Effector CD8-positive, alpha-beta T cell (primary cell): Measurements from ENCODE around the gene PREB.
"Not testable (repeated sequence)": the region's sequence is repeated elsewhere in the genome, so short reads cannot be mapped to it uniquely, and the experiment has no call there.

Experiments used
- DNase-seq: peaks from one replicate; lab custom pipeline; 2025; lab: John Stamatoyannopoulos, UW
- total RNA-seq, 4 experiments: gene quantifications; one replicate each; lab custom pipeline; 2026; lab: John Stamatoyannopoulos, UW

Gene PREB, protein sequence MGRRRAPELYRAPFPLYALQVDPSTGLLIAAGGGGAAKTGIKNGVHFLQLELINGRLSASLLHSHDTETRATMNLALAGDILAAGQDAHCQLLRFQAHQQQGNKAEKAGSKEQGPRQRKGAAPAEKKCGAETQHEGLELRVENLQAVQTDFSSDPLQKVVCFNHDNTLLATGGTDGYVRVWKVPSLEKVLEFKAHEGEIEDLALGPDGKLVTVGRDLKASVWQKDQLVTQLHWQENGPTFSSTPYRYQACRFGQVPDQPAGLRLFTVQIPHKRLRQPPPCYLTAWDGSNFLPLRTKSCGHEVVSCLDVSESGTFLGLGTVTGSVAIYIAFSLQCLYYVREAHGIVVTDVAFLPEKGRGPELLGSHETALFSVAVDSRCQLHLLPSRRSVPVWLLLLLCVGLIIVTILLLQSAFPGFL
- 78.2 to 105 (median 89.1) reads per million in 4 experiments for total RNA-seq

DNA sequence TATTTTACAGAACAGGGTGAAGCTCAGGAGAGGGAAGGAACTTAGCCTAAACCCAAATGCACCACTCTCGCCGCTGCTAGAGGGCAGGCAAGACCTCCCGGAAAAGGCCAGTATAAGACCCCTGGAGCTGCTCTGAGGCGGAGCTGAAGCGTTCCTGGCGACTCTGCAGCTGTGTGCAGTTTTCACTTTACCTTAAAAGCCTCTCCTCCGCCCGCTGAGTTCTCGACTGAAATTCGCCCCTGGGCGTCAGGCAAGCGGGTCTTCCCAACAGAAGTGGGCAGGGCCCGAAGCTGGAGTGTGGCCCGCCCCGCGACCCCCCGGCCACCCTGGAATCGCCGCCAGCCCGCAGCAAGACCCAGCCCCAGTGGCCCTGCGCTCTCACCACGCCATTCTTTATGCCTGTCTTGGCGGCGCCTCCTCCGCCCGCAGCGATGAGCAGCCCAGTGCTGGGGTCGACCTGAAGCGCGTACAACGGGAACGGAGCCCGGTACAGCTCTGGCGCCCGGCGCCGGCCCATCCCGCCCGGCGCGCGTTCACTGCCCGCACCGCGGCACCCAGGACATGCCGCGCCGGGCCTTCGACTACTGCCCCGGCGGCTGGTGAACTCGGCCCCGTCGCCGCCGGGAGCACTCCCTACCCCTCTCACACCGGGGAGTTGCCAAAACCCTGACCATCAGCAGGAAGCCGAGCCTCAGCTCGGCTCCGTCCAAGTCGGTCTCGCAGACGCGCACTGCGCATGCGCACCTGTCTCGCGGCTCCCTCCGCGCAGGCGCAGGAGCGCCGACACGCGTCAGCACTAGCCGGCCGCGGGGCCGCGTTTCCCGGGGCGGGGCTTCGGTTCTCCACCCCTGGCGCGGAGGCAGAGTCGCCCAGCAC is at the start of gene PREB:
Gene PREB, minus strand, starts transcription at position 732 of the 876 bp plus-strand sequence. Its CDS starts 215 bp downstream, at position 517.
- DNase-seq, result peak; percentile 97

- no peak for DNase-seq
These were observed 49.7 kb upstream of the PREB start for GRCh38 chr2:27184115-27184514.

- DNase-seq, result no peak
These were observed 47.9 kb upstream of the PREB start for GRCh38 chr2:27182346-27182745.

- no peak for DNase-seq
These were observed 45.0 kb upstream of the PREB start for GRCh38 chr2:27179344-27180000.

DNA sequence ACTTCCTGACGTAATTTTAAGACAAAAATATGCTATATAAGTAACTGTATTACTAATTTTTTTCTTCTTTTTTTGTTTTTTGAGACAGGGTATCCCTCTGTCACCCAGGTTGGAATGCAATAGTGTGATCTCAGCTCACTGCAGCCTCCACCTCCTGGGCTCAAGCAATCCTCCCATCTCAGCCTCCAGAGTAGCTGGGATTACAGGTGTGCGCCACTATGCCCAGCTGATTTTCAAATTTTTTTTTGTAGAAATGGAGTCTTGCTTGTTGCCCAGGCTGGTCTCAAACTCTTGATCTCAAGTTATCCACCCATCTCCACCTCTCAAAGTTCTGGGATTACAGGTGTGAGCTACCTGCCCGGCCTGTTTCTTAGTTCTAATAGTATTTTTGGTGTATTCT is 44.0 kb upstream of the PREB start:
- DNase-seq, result no peak

GRCh38 chr2:27177441-27178351 is 43.3 kb upstream of the PREB start:
- no peak for DNase-seq

DNA sequence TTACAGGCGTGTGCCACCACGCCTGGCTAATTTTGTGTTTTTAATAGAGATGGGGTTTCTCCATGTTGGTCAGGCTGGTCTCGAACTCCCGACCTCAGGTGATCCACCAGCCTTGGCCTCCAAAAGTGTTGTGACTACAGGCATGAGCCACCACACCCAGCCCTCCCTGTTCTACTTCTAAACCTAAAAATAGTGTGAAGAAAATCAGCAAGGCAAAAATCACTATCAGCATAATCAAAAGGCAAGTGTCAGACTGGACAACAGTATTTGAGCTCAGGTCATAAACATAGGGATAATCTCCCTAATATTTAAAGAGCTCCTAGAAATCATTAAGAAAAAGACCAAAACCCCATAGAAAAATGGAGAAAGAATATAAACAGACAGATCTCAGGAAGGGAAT is 41.3 kb upstream of the PREB start:
- DNase-seq, result not testable (repeated sequence)

GRCh38 chr2:27175330-27175729 is 40.9 kb upstream of the PREB start:
- DNase-seq, result no peak

DNA sequence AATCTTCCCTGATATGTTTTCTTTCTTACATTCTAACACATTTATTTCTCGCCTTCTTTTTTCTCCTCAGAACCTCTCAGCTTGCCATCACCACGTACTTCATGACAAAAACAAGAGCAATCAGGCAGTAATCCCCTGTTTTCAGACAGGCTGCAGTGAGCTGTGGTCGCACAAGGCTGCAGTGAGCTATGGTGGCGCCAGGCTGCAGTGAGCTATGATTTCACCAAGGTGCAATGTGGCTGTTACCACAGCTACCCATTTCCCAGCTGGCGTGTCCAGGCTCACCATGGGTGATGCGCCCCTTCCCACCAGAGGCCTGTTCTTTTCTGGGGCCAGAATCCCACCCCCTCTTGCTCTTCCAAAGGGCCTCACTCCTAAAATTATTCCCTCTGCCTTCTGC is 40.2 kb upstream of the PREB start:
- no peak for DNase-seq

GRCh38 chr2:27171351-27171848 is 37.0 kb upstream of the PREB start:
- DNase-seq, result no peak

GRCh38 chr2:27170581-27171337 is 36.3 kb upstream of the PREB start:
- DNase-seq, result no peak

DNA sequence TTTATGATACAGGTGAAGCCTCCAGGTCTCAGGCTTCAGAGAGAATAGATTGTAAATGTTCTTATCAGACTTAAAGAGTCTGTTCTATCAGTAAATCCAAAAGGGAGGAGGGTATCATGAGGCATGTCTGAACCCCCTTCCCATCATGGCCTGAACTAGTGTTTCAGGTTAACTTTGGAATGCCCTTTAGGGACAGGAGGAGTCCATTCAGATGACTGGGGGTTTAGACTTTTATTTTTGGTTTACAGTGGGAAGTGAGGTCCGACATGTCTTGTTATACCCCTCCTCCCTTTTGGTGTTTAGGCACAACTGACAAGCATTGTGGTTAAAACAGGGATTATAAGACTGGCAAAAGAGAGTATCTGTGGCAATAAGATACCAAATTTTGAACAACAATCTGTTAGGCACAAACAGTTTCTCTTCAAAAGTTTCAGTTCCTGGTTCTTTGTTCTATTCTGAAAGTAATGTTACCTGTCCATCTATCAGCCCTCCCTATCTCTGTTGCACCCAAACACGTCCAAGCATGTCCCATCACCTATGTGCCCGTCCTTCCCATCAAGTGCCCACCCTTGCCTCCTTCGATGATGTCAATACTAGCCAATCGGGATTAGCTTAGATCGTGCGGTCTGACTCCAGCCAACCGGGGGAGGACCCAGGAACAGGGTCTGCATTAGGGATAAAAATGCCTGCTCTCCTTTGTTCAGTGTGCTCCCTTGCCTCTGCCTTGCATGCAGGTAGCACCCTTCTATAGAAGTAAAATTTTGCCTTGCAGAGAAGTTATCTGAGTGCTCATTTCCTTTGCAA is 30.7 kb upstream of the PREB start:
- no peak for DNase-seq

GRCh38 chr2:27162151-27163121 is 28.0 kb upstream of the PREB start:
- no peak for DNase-seq

- no peak for DNase-seq
These were observed 25.8 kb upstream of the PREB start for GRCh38 chr2:27160191-27160590.

GRCh38 chr2:27159271-27159670 is 24.8 kb upstream of the PREB start:
- no peak for DNase-seq

DNA sequence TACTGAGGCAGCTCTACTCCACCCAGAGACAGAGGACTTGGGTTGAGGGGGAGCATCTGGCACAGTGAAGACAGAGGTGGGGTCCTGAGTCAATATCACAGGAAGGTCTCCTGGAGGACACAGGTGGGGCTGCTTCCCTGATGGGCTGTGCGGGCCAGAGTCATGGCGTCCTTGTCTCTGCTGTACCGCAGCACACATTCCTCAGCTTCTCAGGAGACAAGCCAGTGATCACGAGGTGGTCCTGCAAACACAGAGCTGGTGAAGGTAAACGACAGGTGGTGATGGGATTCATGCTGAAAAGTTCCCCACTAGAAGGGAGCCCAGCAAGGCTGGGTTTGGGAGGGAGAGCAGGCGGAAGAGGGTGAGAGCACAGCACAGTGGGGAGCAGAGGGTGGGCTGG is 24.0 kb upstream of the PREB start:
- DNase-seq, result no peak

DNA sequence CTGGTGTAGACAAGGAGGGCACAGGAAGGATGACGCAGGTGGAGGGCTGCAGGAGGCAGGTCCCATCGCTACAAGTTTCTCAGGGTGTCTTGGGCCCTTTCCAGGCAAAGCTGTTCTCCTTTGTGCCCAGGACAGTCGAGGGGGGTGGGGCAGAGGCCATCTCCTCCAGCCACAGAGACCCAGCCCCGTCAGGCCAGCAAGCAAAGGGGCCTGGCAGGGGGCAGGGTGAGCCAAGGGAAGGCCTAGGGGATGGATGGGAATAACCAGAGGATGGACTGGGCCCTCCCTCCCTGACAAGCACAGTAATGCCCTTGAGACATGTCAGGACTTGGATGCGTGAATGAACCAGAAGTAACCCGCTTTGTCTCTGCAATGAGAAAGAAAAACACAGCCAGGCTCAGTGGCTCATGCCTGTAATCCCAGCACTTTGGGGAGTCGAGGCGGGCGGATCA is 20.7 kb upstream of the PREB start:
- DNase-seq, result no peak

DNA sequence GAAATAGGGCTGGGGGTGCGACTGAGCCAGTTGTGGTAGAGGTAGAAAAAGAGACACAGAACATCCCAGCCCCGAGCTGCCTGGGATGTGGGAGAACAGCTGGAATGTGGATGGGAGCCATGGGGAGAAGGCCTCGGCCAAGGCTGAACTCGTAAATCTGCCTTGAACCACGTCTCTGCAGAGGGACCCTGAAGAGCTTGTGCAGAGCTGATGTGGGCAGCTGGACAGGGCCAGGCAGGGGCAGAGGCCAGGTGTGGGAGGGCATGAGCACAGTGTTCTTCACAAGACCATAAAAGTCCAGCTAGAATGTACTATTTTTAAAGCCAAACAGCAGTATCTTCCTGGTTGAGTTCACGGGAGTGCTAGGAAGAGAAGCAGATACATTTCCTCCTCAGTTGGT is 20.1 kb upstream of the PREB start:
- DNase-seq, result no peak
